GM20000 (cell line): Measurements from ENCODE around the gene MSANTD3.

Source experiments
- DNase-seq: peaks from one replicate; pipeline ENCODE4 v3.0.0; 2012; ENCODE audit warnings: low spot score
- CTCF ChIP-seq: IDR thresholded peaks from 2 replicates; pipeline ENCODE4 v1.5.1; 2012; ENCODE audit warnings: mild to moderate bottlenecking, control low read depth; ENCODE audit errors: extremely low read depth, missing control alignments

MSANTD3 gene

GRCh38 chr9:100455470-100455869, 28.5 kb downstream of the MSANTD3 start:
- DNase-seq = no peak
- TF ChIP-seq CTCF = no peak

- no peak for TF ChIP-seq CTCF
- DNase-seq = no peak
Measured at GRCh38 chr9:100457517-100457916, 30.6 kb downstream of the MSANTD3 start.

- DNase-seq = no peak
- no peak for TF ChIP-seq CTCF
Measured at GRCh38 chr9:100459963-100460362, 33.0 kb downstream of the MSANTD3 start.

GRCh38 chr9:100465274-100465673, 38.3 kb downstream of the MSANTD3 start:
- no peak for DNase-seq
- no peak for TF ChIP-seq CTCF

- no peak for TF ChIP-seq CTCF
- no peak for DNase-seq
Measured at GRCh38 chr9:100465761-100466160, 38.8 kb downstream of the MSANTD3 start.

GRCh38 chr9:100466171-100466828, 39.4 kb downstream of the MSANTD3 start:
- no peak for TF ChIP-seq CTCF
- no peak for DNase-seq

- TF ChIP-seq CTCF = no peak
- no peak for DNase-seq
Measured at GRCh38 chr9:100466829-100467221, 39.9 kb downstream of the MSANTD3 start.
